Smooth muscle cell (in vitro differentiated cells): Measurements from ENCODE around the gene BUB1B. TPM values are rescaled to one million over a fixed set of nuclear protein-coding genes. Genes with fewer than 3 reads are reported as not detected.
A peak's percentile ranks its signal among the peaks of the same experiment; 100 is the strongest.

Source experiments
- DNase-seq: peaks from one replicate; lab custom pipeline; 2025; ENCODE audit not compliant: unreplicated experiment; lab: John Stamatoyannopoulos, UW
- H2AFZ ChIP-seq: fragments of 200-600 bp; sonication (generic); 2 replicates; pipeline ENCODE4 v1.6.0; 2016; ENCODE audit warnings: antibody characterized with exemption, low read depth, mild to moderate bottlenecking
- H3F3A ChIP-seq: fragments of 200-600 bp; sonication (generic); 2 replicates; pipeline ENCODE4 v1.6.0; 2017; ENCODE audit warnings: antibody characterized with exemption, low read depth
- H3K27ac ChIP-seq: fragments of 200-600 bp; sonication (generic); 2 replicates; pipeline ENCODE4 v1.5.1; 2016; ENCODE audit warnings: low read depth, mild to moderate bottlenecking
- H3K27me3 ChIP-seq: fragments of 200-600 bp; sonication (generic); 2 replicates; pipeline ENCODE4 v1.6.1; 2016; ENCODE audit warnings: low read depth, mild to moderate bottlenecking
- H3K36me3 ChIP-seq: fragments of 200-600 bp; sonication (generic); 2 replicates; pipeline ENCODE4 v1.5.1; 2016; ENCODE audit warnings: low read depth
- H3K4me1 ChIP-seq: fragments of 200-600 bp; sonication (generic); 2 replicates; pipeline ENCODE4 v1.5.1; 2016; ENCODE audit warnings: low read depth
- H3K4me2 ChIP-seq: fragments of 200-600 bp; sonication (generic); 2 replicates; pipeline ENCODE4 v1.6.0; 2016; ENCODE audit warnings: mild to moderate bottlenecking
- H3K4me3 ChIP-seq: fragments of 200-600 bp; sonication (generic); 2 replicates; pipeline ENCODE4 v1.5.1; 2016; ENCODE audit warnings: mild to moderate bottlenecking
- H3K79me2 ChIP-seq: fragments of 200-600 bp; sonication (generic); 2 replicates; pipeline ENCODE4 v1.6.0; 2016; ENCODE audit warnings: low read depth, mild to moderate bottlenecking
- H3K9ac ChIP-seq: fragments of 200-600 bp; sonication (generic); 2 replicates; pipeline ENCODE4 v1.6.0; 2016; ENCODE audit warnings: low read depth
- H3K9me3 ChIP-seq: fragments of 200-600 bp; sonication (generic); replicated peaks from 2 replicates; pipeline ENCODE4 v1.5.1; 2016; ENCODE audit warnings: low read depth
- H4K20me1 ChIP-seq: fragments of 200-600 bp; sonication (generic); 2 replicates; pipeline ENCODE4 v1.6.0; 2016; ENCODE audit warnings: low read depth
- CTCF ChIP-seq: fragments of 200-600 bp; sonication (generic); IDR thresholded peaks from 2 replicates; pipeline ENCODE4 v1.5.1; 2017; ENCODE audit warnings: borderline replicate concordance, mild to moderate bottlenecking, antibody characterized with exemption; ENCODE audit not compliant: insufficient read depth, poor library complexity, severe bottlenecking
- WGBS: methylation state at CpG from one replicate; pipeline ENCODE4 v1.1.7; 2016; ENCODE audit warnings: low lambda C conversion rate; 5-methylcytosine and 5-hydroxymethylcytosine counted together
- polyA plus RNA-seq: library from polyadenylated mRNA; unstranded; fragments of >200 nt; fragmentation: Nextera tagmentation; extraction: Ambion mirVana; gene quantifications from 2 replicates; pipeline ENCODE4 v1.2.1, GENCODE V29; 2016
- total RNA-seq: library from RNA; depleted of rRNA; stranded (reverse); fragments of >200 nt; gene quantifications from 2 replicates; pipeline ENCODE4 v1.2.3, GENCODE V29; 2014

The BUB1B gene
- total and polyA plus RNA-seq, 2 experiments from 2014 or later = 5.8 to 15.0 TPM

- peaks cover 39% of the 10 kb centered on the region for H3K79me2 ChIP-seq
- H4K20me1 ChIP-seq = no peaks in the 10 kb centered on the region
- no peak overlapping the region for H3K4me2 ChIP-seq
- no peak overlapping the region for H3K4me3 ChIP-seq
- peaks cover 8% of the 10 kb centered on the region for H3K4me1 ChIP-seq
- no peak overlapping the region for H3K9ac ChIP-seq
- no peak for TF ChIP-seq CTCF
- DNase-seq = no peak
- peak overlapping the region; percentile 90 for H2AFZ ChIP-seq
- 98% methylated on average over 3 of the region's 3 CpGs for WGBS
- H3K36me3 ChIP-seq = no peaks in the 10 kb centered on the region
- no peaks in the 10 kb centered on the region for H3K27me3 ChIP-seq
- no peaks in the 10 kb centered on the region for H3F3A ChIP-seq
- no peak overlapping the region for H3K27ac ChIP-seq
- H3K9me3 ChIP-seq = no peaks in the 10 kb centered on the region
Measured at GRCh38 chr15:40160021-40160420, 848 bp upstream of the BUB1B start.

- H3K4me3 ChIP-seq = peak overlapping the region; percentile 84
- peaks cover 39% of the 10 kb centered on the region for H3K79me2 ChIP-seq
- H2AFZ ChIP-seq = peak overlapping the region; percentile 90
- WGBS = 14% methylated on average over 2 of the region's 2 CpGs
- no peak overlapping the region for H3K9ac ChIP-seq
- DNase-seq = no peak
- H3K27me3 ChIP-seq = no peaks in the 10 kb centered on the region
- no peak for TF ChIP-seq CTCF
- no peak overlapping the region for H3K27ac ChIP-seq
- peaks cover 5% of the 10 kb centered on the region for H3K4me1 ChIP-seq
- no peaks in the 10 kb centered on the region for H4K20me1 ChIP-seq
- no peaks in the 10 kb centered on the region for H3F3A ChIP-seq
- no peaks in the 10 kb centered on the region for H3K36me3 ChIP-seq
- H3K9me3 ChIP-seq = no peaks in the 10 kb centered on the region
- H3K4me2 ChIP-seq = peak overlapping the region; percentile 87
Measured at GRCh38 chr15:40161693-40162391, 973 bp downstream of the BUB1B start.

- H3K4me3 ChIP-seq = peak overlapping the region; percentile 84
Measured at GRCh38 chr15:40162552-40162951, 1.7 kb downstream of the BUB1B start.

More at GRCh38 chr15:40162552-40162951, 1.7 kb downstream of the BUB1B start:
- peaks cover 5% of the 10 kb centered on the region for H3K4me1 ChIP-seq
- no peak for TF ChIP-seq CTCF
- H3F3A ChIP-seq = no peaks in the 10 kb centered on the region
- H3K27ac ChIP-seq = no peak overlapping the region
- H2AFZ ChIP-seq = no peak overlapping the region
- H3K79me2 ChIP-seq = peaks cover 39% of the 10 kb centered on the region
- 90% methylated on average over 2 of the region's 2 CpGs for WGBS
- no peaks in the 10 kb centered on the region for H3K27me3 ChIP-seq
- no peak overlapping the region for H3K9ac ChIP-seq
- no peak for DNase-seq
- no peaks in the 10 kb centered on the region for H4K20me1 ChIP-seq
- H3K36me3 ChIP-seq = no peaks in the 10 kb centered on the region
- peak overlapping the region; percentile 87 for H3K4me2 ChIP-seq
- H3K9me3 ChIP-seq = no peaks in the 10 kb centered on the region
